HG02678 (cell line): ENCODE results near the gene KIAA1614.
"Not testable (repeated sequence)": the region's sequence is repeated elsewhere in the genome, so short reads cannot be mapped to it uniquely, and the experiment has no call there.

Source experiments
- ATAC-seq: cut with Tn5 transposase; IDR thresholded peaks from one replicate; pipeline ENCODE4 v1.9.1; 2021; ENCODE audit warnings: mild to moderate bottlenecking, moderate library complexity; ENCODE audit not compliant: unreplicated experiment

KIAA1614 gene

GRCh38 chr1:180959620-180960019 lies 46.9 kb downstream of the KIAA1614 start:
- ATAC-seq = not testable (repeated sequence)

- ATAC-seq = no peak
Observed at GRCh38 chr1:180961622-180962021, 48.9 kb downstream of the KIAA1614 start.

- no peak for ATAC-seq
Observed at GRCh38 chr1:180962178-180962577, 49.5 kb downstream of the KIAA1614 start.

- ATAC-seq = no peak
Observed at GRCh38 chr1:180964056-180964455, 51.4 kb downstream of the KIAA1614 start.

DNA sequence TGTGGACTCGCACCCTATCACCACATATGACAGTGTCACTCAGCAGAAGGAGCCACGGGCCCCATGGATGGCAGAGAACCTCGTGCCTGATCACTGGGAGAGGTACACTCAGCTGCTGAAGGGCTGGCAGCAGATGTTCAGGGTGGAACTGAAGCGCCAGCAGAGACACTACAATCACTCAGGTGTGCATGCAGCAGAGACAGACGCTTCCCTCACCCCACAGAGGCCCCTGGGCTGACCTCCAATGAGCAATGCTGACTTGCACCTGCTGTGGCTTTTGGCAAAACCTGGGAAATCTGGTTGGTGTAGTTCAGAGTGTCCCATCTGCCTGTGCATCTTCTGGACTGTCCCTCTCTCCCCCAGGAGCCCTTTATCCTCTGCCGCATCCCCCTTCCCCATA lies 51.9 kb downstream of the KIAA1614 start:
- no peak for ATAC-seq

- no peak for ATAC-seq
Observed at GRCh38 chr1:180966312-180966711, 53.6 kb downstream of the KIAA1614 start.

DNA sequence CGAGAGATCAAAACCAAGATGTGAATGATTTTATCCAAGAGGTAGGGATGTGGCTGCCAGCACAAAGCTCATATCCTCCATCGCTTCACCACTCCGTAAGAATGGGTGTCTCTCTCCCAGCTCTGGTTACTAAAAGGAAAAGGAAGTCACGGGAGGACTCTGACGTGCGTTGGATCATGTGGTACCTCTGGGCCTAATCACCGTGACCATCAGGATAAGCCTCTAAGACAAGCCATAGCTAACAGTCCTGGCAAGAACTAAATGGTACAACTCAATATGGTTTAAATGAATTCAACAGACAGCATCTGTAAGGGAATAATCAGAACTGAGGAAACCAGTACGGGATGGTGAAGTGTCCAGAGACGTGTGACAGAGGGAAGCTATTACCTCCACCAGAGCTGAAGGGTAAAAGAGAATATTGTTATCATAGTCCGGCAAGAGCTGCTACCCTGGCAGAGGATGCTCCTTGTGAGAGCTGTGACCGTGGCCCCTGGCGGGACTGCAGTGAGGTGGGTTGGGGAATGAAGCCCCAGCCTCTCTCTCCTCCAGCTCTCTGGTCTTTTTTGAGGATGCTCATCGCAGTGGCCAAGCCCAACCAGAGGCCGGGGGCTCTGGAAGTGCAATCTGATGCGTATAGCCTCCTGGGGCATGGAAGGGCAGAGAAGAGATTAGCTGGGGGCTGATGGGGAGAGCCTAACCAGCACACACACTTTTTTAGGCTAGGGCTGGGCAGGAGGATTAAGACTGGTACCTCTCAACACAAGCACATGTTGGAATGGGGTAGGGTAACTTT lies 54.2 kb downstream of the KIAA1614 start:
- no peak for ATAC-seq

DNA sequence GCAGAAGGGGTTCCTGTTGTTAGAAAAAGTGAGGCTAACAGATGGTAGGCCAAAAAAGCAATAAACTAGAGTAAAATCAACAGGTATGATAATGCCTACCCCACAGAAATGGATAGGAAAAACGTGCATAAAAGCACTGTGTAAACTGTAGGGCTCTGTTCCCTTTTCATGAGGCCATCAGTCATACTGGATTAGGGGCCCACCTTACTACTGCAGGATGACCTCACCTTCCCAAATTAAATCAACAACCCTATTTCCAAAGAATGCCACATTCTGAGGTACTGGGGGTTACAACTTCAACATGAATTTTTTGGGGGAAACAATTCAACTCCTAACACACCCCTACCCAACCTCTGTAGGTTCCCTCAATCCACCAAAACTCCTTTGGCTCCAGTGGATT lies 54.9 kb downstream of the KIAA1614 start:
- no peak for ATAC-seq

DNA sequence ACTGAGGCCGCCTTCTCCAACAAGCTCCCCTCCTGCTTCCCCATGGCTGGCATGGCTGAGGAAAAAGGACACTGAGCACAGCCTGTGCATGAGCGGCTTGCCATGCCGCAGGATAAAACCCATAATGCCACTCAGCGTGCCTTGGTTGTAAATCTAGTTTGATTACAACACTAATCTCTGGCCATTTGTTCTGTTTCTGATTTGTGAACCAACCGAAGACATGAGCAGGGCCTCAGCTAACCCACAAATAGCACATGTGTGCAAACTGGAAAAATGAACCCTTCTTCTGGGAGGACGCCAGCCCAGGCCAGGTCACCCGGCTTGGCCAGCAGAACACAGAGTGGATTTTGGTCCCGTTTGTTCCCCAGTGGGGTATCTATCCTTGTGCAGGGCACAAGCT lies 56.1 kb downstream of the KIAA1614 start:
- not testable (repeated sequence) for ATAC-seq

DNA sequence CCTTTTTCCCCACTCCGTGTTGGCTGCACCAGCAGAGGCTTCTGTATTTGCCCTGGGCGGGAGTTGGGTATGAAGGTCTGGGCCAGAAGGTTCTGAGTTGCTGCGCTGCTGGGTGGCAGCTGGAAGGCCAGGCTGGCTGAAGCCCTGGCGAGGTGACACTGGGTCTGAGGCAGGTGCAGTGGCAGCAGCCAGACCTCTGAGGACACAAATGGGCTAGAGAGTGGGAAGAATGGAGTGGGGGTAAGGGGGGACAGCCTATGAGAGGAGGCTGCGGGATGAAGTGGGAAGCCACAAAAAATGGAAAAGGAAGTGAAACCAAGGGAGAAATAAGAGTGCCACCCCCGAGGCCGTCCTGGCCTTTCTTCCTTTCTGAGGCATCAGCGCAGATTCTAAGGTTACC lies 56.7 kb downstream of the KIAA1614 start:
- no peak for ATAC-seq

- ATAC-seq = no peak
Observed at GRCh38 chr1:180970333-180971079, 57.8 kb downstream of the KIAA1614 start.

DNA sequence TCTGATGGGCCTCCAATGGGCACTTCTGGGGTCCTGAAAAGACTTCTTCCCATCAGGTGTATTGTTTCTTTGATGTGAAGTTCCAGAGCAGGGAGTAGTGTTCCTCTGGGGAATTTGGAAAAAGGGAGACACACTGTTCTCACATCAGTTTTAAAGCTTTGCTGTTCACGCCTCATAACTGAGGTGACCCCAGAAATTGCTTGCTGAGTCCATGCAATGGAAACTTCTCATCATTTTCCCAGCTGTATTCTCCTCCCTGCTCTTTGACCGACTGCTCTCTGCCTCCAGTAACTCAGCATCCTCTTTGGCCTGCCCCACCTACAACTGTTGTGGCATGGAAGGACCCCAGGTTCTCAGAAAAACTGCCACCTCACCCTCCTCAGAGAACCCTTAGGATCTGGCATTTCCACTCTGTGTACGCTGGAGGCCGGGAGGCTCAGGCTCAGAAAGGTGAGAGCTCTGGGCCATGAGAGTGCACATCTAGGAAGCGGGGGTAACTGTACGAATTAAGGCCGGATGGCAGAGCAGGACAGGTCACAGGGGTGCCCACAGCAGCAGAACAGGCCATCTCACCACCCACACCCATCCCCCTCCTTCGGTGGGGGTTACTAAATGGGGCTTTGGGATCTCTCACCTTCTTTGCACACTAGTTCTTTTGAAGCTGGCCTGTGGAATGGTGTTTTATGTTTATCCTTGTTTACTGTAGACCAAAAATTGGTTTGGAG lies 58.7 kb downstream of the KIAA1614 start:
- no peak for ATAC-seq

DNA sequence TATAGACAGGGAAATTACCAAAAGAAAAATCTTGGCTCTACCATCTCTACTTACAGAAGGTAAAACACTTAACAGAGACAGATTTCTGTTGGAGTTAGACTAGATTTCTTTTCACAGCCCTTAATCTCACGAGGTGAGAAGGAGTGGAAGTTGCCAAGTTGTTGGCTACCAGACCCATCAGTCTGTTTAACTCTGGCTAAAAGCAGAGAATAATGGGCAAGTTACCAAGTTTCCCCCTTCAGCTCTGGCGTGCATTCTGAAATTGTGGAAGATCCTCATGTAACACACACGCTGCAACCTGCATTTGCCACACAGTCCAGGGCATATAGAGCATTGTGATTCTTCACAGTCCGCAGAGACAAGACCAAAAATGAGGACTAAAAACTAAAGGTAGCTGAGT lies 60.7 kb downstream of the KIAA1614 start:
- no peak for ATAC-seq

DNA sequence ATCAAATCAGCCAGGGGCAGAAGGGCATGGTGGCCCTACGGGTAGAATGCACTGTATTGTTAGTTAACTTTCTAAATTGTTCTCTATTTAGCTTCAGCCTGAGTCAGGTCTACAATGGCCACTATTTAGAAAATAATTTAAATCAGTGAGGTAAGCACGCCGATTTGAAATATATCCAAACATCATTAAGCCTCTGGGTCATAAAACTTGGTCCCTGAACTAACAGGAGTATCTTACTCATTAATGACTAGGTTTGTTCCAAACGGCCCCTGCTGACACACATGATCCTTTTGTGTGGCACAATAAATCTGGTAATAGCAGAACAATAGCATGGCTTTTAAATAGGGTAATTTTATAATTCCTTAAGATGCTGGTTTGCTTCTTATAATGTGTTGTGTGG lies 61.5 kb downstream of the KIAA1614 start:
- no peak for ATAC-seq

DNA sequence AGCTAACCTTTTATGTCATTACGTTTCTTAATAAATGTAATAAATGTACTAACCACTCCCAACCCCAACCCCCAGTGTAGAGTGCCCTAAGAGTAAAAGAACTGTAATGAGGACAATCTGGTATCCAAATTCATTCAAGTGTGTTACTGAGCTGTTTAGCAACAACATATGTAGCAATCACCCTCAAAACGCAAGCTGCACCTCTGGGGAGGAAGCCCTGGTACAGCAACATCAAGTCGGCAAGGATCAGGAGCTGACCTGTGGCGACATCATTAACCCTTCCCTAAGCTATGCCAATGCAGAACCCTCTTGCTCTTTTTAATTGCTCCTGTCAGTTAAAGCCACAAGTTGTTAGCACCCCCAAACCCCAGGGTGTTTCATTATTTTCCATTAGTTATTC lies 62.9 kb downstream of the KIAA1614 start:
- no peak for ATAC-seq

- no peak for ATAC-seq
Observed at GRCh38 chr1:180976191-180976590, 63.5 kb downstream of the KIAA1614 start.

DNA sequence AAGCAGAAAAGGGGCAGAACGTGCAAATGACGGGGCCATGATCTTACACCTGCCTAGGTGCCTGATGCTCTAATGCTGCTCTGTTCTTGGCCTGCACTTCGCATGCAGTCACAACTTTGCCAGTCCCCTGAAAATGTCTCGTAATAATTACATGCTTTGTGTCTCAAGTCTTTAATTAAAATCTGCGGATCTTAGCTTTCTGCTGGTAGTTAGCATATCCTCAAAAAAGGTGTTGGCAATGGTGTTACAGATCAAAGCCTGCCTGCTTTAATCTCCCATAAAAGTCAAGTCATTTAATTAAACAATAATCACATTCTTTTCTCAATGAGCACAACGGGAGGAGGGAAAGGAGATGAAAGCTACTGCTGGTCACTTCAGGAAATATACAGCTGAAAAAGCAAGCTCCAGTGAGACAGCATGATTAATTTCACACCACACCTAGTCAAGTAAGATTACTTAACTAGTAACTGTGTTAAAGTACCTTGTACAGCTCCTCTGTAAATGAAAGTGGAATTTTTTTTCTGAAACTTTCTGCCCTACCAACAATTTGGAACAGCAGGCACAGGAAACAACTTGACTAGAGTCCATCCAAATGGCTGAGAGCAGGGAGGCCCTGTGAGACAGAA lies 64.1 kb downstream of the KIAA1614 start:
- ATAC-seq = no peak

GRCh38 chr1:180981596-180982387 lies 69.1 kb downstream of the KIAA1614 start:
- ATAC-seq = peak; percentile 95

GRCh38 chr1:180982422-180982821 lies 69.7 kb downstream of the KIAA1614 start:
- ATAC-seq = no peak

DNA sequence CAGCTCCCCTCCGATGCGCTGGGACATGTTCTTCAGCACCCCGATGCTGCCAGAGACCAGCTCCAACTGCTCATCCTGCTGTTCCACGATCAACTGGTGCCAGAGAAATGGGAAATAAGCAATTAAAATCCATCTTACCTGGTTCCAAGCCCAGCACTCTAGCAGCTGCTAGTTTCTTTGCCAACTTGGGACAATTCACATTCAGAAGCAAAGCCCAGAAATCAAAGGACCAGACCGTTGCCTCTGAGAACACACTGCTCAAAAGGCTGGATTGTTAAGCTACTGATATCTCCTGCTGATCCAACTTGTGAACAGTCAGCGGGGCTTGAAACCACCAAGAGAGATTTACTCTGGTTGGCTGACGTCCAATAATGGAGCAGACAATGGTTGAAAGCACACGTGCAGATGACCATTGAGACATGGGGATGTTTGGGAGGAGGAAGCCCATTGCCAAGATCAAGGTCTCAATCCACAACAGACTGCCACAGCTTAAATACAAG lies 75.6 kb downstream of the KIAA1614 start:
- ATAC-seq = no peak
